Left lung (tissue), 10 donors: Measurements from ENCODE around the gene BABAM1. TPM values are rescaled to one million over a fixed set of nuclear protein-coding genes. Genes with fewer than 3 reads are reported as not detected.

ENCODE experiments used
- ATAC-seq: fragments of 200-7000 bp; cut with Tn5 transposase; one replicate; pipeline ENCODE4 v1.9.1; 2020; ENCODE audit warnings: moderate library complexity
- DNase-seq, 4 donors: peaks; one replicate each; pipeline ENCODE4 v3.0.0-alpha.2; 2013 to 2020
- H3K27ac ChIP-seq, 2 donors: fragments of 200-600 bp; sonication (generic) in 1 of 2; one replicate each; pipeline versions ENCODE4 v1.5.0 to v1.8.0; 2020 to 2021
- H3K27me3 ChIP-seq, 2 donors: fragments of 200-600 bp; sonication (generic) in 1 of 2; one replicate each; pipeline versions ENCODE4 v1.5.0 to v1.8.0; 2020 to 2021
- H3K36me3 ChIP-seq, 2 donors: fragments of 200-600 bp; sonication (generic) in 1 of 2; one replicate each; pipeline versions ENCODE4 v1.5.0 to v1.8.0; 2020 to 2021
- H3K4me1 ChIP-seq, 2 donors: fragments of 200-600 bp; one replicate each; pipeline ENCODE4 v1.8.0; 2021
- H3K4me3 ChIP-seq, 2 donors: fragments of 200-600 bp; sonication (generic) in 1 of 2; one replicate each; pipeline versions ENCODE4 v1.5.0 to v1.8.0; 2020 to 2021; ENCODE audit warnings: mild to moderate bottlenecking in 1 of 2
- H3K9me3 ChIP-seq, 2 donors: fragments of 200-600 bp; sonication (generic) in 1 of 2; one replicate each; pipeline versions ENCODE4 v1.5.0 to v1.8.0; 2020 to 2021
- CTCF ChIP-seq, 2 donors: fragments of 200-600 bp; sonication (generic) in 1 of 2; IDR thresholded peaks; one replicate each; pipeline versions ENCODE4 v1.5.0 to v1.8.0; 2021; ENCODE audit warnings: antibody characterized with exemption in 2 of 2
- intact Hi-C, 2 donors: fragments of 100-400 bp; cut with DNase I; formaldehyde crosslinking; loops; one replicate each; pipeline versions ENCODE4 v1.11.2 to v1.14.2; 2022
- polyA plus RNA-seq, 6 donors: library from polyadenylated mRNA; unstranded; fragments of 120-200 nt; gene quantifications; one replicate each; pipeline ENCODE4 v1.2.1, GENCODE V29; 2013; ENCODE audit not compliant: insufficient read length in 6 of 6
- total RNA-seq, 2 donors: library from RNA; stranded (reverse); fragmentation: NEBNext Ultra II Directional; extraction: Animal tissue kit (Norgen Biotek cat#: 25700); gene quantifications; one replicate each; pipeline ENCODE4 v1.2.1, GENCODE V29; 2021
- donor health status: DM: no; HTN: yes; CAD: no.
- donor health status: DM: no; HTN: no; CAD: no.

Gene BABAM1
- total and polyA plus RNA-seq, 8 donors = 73.1 to 108 (median 100) TPM

GRCh38 chr19:17321655-17322489, 54.6 kb downstream of the BABAM1 start:
- Histone ChIP-seq H3K4me1 (peaks cover 0 to 20% of the 10 kb centered on the region in 2 donors), H3K27ac (no peak overlapping the region), H3K4me3 (no peak overlapping the region), H3K9me3 (no peaks in the 10 kb centered on the region), H3K27me3 (peaks cover 0 to 5% of the 10 kb centered on the region in 2 donors), H3K36me3 (peaks cover 0 to 59% of the 10 kb centered on the region in 2 donors)
- ATAC-seq (no peak), DNase-seq (no peak)
- TF ChIP-seq CTCF (IDR thresholded peaks at IDR 0.05) = no peak
- intact Hi-C loops = no loop called here

- H3K27ac ChIP-seq = no peak overlapping the region
- ATAC-seq = no peak
Observed at GRCh38 chr19:17322854-17323253, 55.6 kb downstream of the BABAM1 start.

GRCh38 chr19:17323300-17323963, 56.2 kb downstream of the BABAM1 start:
- H3K36me3 ChIP-seq = peaks cover 0 to 52% of the 10 kb centered on the region in 2 donors
- DNase-seq (no peak), ATAC-seq (no peak)
- H3K4me1 ChIP-seq = peaks cover 0 to 21% of the 10 kb centered on the region in 2 donors
- H3K9me3 ChIP-seq = no peaks in the 10 kb centered on the region
- H3K4me3 ChIP-seq = no peak overlapping the region
- intact Hi-C loops = no loop called here
- TF ChIP-seq CTCF (IDR thresholded peaks at IDR 0.05) = no peak
- no peak overlapping the region for H3K27ac ChIP-seq
- H3K27me3 ChIP-seq = peaks cover 0 to 11% of the 10 kb centered on the region in 2 donors

More at GRCh38 chr19:17322854-17323253, 55.6 kb downstream of the BABAM1 start:
- Histone ChIP-seq H3K4me3 (no peak overlapping the region), H3K4me1 (peaks cover 0 to 17% of the 10 kb centered on the region in 2 donors), H3K9me3 (no peaks in the 10 kb centered on the region), H3K36me3 (peaks cover 0 to 57% of the 10 kb centered on the region in 2 donors), H3K27me3 (peaks cover 0 to 6% of the 10 kb centered on the region in 2 donors)
- intact Hi-C loops = no loop called here
- TF ChIP-seq CTCF (IDR thresholded peaks at IDR 0.05) = no peak
- DNase-seq = no peak

- DNase-seq (no peak), ATAC-seq (no peak)
- intact Hi-C loops = no loop called here
- H3K36me3 ChIP-seq = peaks cover 0 to 47% of the 10 kb centered on the region in 2 donors
- H3K27me3 ChIP-seq = peaks cover 0 to 17% of the 10 kb centered on the region in 2 donors
- H3K9me3 ChIP-seq = no peaks in the 10 kb centered on the region
- H3K4me3 ChIP-seq = no peak overlapping the region
- TF ChIP-seq CTCF (IDR thresholded peaks at IDR 0.05) = no peak
- no peak overlapping the region for H3K27ac ChIP-seq
- peaks cover 0 to 26% of the 10 kb centered on the region in 2 donors for H3K4me1 ChIP-seq
Observed at GRCh38 chr19:17323964-17324332, 56.7 kb downstream of the BABAM1 start.
